ENCODE data around the gene GPER1.
"Not testable (repeated sequence)": the region's sequence is repeated elsewhere in the genome, so short reads cannot be mapped to it uniquely, and the experiment has no call there.

Gene GPER1

GRCh38 chr7:1087952-1088920, at the start of gene GPER1:
TSS of gene GPER1 (plus strand) at chr7:1088113. CDS start at chr7:1091729, 3,616 bp downstream.
- H3K27ac Mint-ChIP-seq = peak within 1 kb of the TSS; percentile 60
- peaks cover 6% of the 10 kb centered on the region for H3K36me3 Mint-ChIP-seq (ENCODE audit: low read depth)
- H3K27me3 Mint-ChIP-seq (ENCODE audit: low read depth, poor library complexity) = peaks cover 4% of the 10 kb centered on the region
- peaks cover 75% of the 10 kb centered on the region for H3K4me1 Mint-ChIP-seq
- H3K4me3 Mint-ChIP-seq = peak within 1 kb of the TSS; percentile 78
- no peak for TF ChIP-seq CTCF (IDR thresholded peaks at IDR 0.05)
- DNase-seq = peak; percentile 57
- H3K9me3 Mint-ChIP-seq = no peaks in the 10 kb centered on the region

GRCh38 chr7:1040233-1040632, 47.7 kb upstream of the GPER1 start:
- peaks cover 42% of the 10 kb centered on the region for H3K4me1 Mint-ChIP-seq
- not testable (repeated sequence) for H3K4me3 Mint-ChIP-seq; H3K27me3 Mint-ChIP-seq (ENCODE audit: low read depth, poor library complexity); DNase-seq; H3K27ac Mint-ChIP-seq
- peaks cover 19% of the 10 kb centered on the region for H3K9me3 Mint-ChIP-seq
- peaks cover 20% of the 10 kb centered on the region for H3K36me3 Mint-ChIP-seq (ENCODE audit: low read depth)

- Mint-ChIP-seq H3K36me3 (ENCODE audit: low read depth) (peaks cover 14% of the 10 kb centered on the region), H3K4me3 (peak overlapping the region; percentile 73), H3K27ac (no peak overlapping the region), H3K9me3 (peaks cover 14% of the 10 kb centered on the region), H3K27me3 (ENCODE audit: low read depth, poor library complexity) (peaks cover 8% of the 10 kb centered on the region), H3K4me1 (peaks cover 47% of the 10 kb centered on the region)
- no peak for TF ChIP-seq CTCF (IDR thresholded peaks at IDR 0.05)
- peak; percentile 58 for DNase-seq
These were observed 47.1 kb upstream of the GPER1 start for GRCh38 chr7:1040790-1041189.

- H3K36me3 Mint-ChIP-seq (ENCODE audit: low read depth) = peaks cover 7% of the 10 kb centered on the region
- peaks cover 7% of the 10 kb centered on the region for H3K9me3 Mint-ChIP-seq
- H3K27ac Mint-ChIP-seq = no peak overlapping the region
- no peak for DNase-seq
- no peak for TF ChIP-seq CTCF (IDR thresholded peaks at IDR 0.05)
- H3K4me3 Mint-ChIP-seq = peak overlapping the region; percentile 40
- H3K4me1 Mint-ChIP-seq = peaks cover 58% of the 10 kb centered on the region
- peaks cover 11% of the 10 kb centered on the region for H3K27me3 Mint-ChIP-seq (ENCODE audit: low read depth, poor library complexity)
These were observed 46.1 kb upstream of the GPER1 start for GRCh38 chr7:1041551-1042491.

- TF ChIP-seq CTCF (IDR thresholded peaks at IDR 0.05) = no peak
- H3K4me1 Mint-ChIP-seq = peaks cover 64% of the 10 kb centered on the region
- peaks cover 7% of the 10 kb centered on the region for H3K9me3 Mint-ChIP-seq
- H3K36me3 Mint-ChIP-seq (ENCODE audit: low read depth) = peaks cover 7% of the 10 kb centered on the region
- H3K4me3 Mint-ChIP-seq = no peak overlapping the region
- H3K27me3 Mint-ChIP-seq (ENCODE audit: low read depth, poor library complexity) = peaks cover 11% of the 10 kb centered on the region
- H3K27ac Mint-ChIP-seq = no peak overlapping the region
- DNase-seq = no peak
These were observed 45.5 kb upstream of the GPER1 start for GRCh38 chr7:1042492-1042833.

Measured in nephron progenitor cell (in vitro differentiated cells).